GM18502 (cell line): ENCODE measurements around the gene INTS14.
"Not testable (repeated sequence)": the region's sequence is repeated elsewhere in the genome, so short reads cannot be mapped to it uniquely, and the experiment has no call there.

ENCODE experiments used
- ATAC-seq: cut with Tn5 transposase; IDR thresholded peaks from one replicate; pipeline ENCODE4 v1.9.1; 2021; ENCODE audit warnings: mild to moderate bottlenecking; ENCODE audit not compliant: unreplicated experiment, poor library complexity

Gene INTS14

DNA sequence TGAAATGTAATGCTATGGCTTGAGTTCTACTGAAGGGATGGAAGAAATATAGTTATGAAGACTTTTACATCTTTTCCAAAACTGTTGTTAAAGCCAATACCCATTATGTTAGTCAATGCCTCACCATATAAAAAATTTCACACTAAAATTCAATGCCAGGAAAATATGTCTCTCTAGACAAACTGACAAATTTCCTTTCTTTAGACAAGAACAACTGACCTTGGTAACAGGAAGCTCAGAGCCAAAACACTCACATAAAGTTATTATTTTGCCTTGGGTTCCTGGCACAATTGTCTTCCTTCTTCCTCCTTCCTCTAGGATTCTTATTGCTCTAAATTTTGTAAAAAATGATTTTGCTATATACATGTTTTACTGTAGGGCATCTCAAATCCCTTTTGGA lies 26.7 kb downstream of the INTS14 start:
- no peak for ATAC-seq

DNA sequence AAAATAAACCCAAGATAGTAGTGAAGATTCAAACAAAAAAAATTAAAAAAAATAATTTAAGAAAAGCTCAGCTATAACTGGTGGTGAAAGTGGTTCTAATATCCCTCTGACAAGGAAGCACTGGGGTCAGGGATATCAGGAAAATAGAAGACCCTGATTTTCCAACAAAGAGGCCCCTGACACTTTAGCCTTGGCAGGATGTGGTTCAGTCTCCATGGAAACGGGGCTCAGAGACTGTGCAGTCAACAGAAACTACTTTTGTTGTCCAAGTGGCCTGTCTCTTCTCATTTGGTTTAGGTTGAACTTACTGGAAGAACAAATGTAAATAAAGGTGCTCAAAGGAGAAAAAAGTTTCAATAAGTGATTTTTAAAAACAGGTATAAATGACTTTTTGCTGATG lies 27.2 kb downstream of the INTS14 start:
- no peak for ATAC-seq

DNA sequence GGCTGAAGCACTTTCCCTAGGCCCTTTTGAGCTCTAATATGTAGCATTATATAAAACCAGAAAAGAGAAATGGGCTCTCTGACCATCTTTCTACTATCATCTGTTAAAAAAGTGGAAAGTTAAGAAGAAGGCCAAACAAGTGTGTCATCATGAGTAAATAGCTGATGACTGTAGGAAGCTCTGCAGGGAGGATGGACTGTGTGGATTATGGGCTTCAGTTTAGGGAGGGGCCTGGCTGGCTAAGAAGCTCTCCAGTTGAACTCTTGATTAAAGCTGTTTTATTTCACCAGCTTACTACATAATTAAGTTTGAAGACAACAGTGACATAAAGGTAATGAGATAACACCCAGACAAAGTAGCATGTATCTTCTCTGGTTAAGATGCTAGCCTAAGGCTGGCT lies 30.6 kb downstream of the INTS14 start:
- no peak for ATAC-seq

DNA sequence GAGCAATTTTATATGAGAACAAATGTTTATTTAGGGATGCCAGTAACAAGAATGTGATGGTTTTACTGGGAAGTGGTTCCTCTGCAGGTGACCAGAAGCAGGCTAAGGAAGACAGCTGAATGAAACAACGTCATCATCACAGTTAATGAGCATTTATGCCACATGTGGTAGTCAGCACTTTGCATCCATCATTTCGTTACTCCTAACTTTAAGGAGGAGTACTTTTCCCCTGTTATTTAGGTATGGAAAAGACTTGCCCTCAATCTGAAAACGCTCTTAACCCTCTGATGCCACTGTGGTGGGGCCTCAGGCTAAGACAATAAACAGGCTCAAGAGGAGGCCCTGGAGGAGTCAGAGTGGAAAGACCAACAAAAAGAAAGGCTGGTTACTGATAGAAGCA lies 31.2 kb downstream of the INTS14 start:
- no peak for ATAC-seq

DNA sequence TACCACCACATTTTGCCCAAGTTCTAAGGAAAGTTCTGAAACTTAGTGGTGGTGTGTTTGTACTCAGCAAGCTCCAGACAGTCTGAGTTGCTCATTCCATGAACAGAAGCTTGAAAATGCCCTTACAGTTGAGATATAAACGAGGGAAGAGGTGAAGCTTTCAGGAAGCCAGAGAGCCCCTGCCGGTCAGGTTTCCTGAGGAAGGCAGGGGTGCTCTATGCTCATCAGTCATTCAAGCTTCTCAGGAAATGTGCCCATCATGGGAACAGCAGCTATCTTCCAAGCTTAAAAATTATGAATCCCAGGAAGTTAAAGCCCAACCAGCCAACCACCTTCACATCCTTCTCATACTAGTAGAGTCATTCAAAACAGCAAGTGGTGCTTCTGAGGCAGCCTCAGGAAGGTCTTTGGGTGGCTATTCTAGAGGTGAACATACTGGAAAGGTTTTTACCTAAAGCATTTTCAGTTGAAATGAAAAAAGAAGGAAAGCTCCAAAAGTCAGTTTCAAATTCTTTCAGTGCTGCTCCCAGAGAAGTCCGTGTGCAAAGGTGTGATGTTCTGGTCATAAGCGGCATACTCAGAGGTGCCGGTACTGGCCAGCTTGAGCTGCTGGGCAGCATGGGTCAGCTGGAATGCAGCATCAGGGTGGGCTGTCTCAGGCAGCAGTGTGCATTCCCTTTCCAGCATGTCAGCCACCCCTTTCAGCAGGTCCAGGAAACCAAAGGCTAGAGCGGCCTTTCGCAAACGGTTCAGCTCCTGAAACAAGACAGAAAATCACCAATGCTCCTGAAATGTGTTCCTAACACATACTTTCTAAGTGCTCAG lies 31.8 kb downstream of the INTS14 start:
- no peak for ATAC-seq

DNA sequence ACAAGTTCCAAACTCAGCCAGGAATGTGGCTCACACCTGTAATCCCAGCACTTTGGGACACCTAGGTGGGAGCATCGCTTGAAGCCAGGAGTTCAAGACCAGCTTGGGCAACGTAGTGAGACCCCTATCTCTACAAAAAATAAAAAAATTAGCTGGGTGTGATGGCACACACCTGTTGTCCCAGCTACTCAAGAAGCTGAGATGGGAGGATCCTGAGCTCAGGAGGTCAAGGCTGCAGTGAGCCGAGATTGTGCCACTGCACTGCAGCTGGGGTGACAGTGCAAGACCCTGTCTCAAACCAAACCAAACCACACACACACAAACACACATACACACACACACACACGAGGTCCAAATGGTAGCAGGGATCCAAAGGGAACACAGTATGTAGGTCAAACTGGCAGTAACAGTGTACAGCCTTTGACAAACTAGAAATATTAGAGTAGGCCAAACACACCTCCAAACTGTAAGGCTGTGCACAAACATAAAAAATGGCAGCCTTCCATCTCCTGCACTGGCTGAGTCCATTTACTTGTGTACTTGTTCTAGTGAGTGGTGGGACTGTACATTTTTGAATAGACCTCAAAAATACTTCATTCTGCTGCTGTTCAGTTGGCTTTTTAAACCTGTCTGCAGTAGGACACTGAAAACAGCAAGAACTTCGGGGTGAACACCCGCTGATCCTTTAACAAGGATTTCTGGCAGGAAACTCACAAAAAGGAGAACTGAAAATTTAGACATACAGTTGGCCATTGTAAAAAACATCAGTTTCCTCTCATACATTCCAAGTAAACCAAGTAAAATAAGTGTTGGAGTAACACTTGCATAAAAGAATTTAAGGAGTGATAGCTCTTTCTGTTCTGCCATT lies 33.6 kb downstream of the INTS14 start:
- ATAC-seq, result no peak

DNA sequence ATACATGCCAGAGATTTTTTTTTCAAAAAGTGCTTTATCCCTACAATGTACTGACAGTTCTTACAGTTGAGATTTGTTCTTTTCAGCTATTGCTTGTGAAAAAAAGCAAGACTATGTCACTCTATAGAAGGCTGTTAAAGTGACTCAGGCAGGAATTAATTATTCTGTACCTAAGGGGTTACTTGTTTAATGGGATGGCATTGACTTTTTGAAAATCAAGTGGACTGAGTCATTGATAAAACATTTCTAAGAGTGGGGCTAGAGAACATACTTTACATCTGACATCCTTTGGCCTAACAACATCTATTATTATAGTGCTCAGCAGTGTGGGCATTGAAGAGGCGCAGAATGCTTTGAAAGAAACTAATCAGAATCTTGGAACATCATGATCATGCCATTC lies 34.3 kb downstream of the INTS14 start:
- ATAC-seq, result no peak

DNA sequence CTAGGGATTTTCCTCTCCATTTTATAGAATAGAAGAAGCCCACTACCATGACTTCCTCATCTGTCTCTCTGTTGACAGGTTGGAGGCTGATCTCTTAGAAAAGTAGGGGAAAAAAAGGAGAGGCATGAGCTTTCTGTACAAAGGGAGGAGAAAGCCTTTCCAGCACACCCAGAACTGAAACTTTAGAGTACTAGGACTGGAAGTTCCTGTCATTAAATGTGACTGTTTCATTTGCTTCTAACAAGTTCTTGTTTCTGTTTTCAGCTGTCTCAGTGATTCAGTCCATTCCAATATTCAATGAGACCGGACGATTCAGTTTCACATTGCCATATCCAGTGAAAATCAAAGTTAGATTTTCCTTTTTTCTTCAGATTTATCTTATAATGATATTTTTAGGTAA lies 39.0 kb downstream of the INTS14 start:
- no peak for ATAC-seq

DNA sequence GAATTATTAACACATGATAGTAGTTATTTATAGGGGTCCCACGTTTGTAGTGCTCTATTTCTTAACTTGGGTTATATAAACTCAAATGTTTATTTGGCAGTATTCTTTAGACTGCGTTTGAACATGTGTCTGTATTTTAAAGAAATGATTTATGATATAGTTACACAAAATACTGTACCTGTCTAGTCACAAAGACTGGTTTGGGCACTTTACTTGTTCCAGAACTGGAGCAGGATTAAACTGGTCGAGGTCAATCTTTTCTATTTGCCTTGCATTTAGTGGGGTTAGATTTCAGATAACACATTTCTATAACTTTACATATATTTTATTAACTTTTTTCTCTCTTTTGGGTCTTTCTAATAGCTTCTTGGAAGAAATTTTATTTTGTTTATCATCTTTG lies 41.2 kb downstream of the INTS14 start:
- no peak for ATAC-seq

DNA sequence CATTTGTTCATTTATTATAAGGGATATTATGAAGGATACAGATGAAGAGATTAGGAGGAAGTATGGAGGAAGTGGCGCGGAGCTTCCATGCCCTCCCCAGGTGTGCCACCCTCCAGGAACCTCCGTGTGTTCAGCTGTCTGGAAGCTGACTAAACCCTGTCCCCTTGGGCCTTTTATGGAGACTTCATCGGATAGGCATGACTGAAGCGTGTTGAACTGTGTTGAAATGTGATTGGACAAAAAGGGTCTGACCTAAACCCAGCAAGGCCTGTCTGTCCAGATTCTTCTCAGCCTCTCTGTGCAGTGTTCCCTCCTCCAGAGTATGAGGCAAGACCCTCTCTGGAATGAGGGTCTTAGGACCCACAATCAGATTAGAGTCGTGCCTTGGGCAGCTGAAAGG lies 49.0 kb downstream of the INTS14 start:
- ATAC-seq, result no peak

DNA sequence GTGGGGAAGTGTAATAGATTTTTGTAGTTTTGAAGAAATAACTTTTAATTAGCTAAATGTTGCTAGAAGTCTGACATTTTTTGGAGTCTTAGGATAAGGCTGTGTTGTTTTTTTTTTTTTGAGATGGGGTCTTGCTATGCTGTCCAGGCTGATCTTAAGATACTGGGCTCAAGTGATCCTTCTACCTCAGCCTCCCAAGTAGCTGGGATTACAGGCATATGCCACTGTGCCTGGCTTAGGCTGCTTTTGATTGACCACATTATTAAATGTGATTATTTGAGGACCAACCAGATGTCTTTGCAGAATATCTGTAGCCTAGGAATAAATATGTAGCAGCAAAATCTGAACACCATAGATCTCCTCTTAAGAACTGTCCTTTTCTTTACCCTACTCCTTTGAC lies 51.0 kb downstream of the INTS14 start:
- no peak for ATAC-seq

DNA sequence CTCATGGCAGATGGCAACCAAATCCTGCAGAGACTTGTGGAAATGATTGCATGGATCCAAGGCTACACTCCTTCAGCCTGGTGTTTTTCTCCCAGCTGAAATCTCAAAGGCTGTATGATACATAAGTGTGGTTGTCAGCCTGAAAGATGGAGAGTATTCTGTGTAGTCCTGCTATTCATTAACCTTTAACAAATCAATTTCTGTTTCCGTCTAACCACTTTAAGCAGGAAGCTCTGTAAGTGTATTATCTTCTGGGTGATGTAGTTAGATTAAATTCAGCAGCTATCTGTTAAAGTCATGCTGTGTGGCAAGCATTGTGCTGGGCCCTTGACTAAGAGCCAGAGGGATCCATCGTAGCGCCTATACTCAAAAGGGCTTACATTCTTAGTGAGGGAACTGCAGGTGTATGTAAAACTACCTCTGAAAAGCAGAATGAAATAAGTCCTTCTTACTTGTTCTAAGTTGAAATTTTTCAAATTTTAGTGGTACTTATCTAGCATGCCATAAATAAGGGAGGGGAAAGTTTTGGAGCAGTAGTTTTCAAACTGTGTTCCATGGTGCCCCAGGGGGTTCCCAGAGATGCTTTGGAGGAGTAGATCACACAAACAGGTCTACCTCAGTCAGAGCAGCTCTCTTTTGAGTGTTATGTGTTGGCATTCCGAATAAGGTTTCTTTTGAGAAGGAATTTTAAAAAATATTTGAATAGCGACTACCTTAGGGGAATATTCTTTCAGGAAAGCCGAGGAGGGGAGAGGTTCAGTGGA lies 51.8 kb downstream of the INTS14 start:
- no peak for ATAC-seq

DNA sequence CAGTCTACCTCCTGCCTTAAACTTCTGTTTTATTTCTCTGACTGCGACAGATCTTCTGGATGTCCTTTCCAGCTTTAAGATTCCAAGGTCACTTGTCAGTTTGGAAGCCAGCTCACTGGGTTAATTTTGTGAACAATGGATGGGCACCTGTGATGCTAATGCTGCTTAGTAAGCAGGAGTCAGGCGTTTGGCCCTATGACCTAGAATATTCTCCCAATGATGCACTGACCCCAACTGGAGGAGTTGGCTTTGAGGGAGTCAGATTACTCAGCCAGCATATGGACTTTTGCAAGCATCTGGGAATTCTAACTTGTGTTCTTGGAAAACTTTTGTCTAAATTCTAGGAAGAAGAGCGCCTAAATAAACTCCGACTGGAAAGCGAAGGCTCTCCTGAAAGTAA lies 52.6 kb downstream of the INTS14 start:
- no peak for ATAC-seq

DNA sequence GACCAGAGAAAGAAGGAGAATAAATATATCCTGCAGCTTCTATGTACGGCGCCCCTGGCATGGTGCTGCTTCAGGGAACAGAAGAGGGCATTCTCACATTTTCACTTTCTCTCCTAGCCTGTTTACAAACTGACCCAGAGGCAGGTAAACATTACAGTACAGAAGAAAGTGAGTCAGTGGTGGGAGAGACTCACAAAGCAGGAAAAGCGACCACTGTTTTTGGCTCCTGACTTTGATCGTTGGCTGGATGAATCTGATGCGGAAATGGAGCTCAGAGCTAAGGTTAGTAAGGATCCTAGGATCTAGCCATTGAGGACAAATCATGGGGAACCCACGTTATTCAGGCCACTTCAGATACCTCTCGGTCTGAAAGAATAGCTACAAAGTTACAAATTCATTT lies 54.3 kb downstream of the INTS14 start:
- ATAC-seq, result no peak

DNA sequence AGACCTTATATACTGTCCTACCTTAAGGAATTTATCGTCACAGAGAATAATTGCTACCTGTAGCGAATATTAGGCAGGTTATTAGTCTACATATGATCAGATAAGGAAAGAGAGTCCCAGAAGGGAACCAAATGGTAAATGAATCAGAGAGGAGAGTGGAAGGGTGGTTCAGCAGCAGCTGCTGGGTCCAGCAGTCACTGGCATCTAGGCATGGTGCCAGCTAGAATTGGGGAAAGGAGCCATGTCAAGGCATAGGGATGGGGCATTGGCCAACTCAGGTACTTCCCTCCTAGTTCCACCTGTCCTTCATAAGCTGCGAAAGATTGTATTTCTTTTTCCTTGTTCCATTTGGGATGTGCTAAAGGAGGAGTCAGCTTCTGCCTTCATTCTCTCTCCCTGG lies 57.2 kb downstream of the INTS14 start:
- no peak for ATAC-seq

DNA sequence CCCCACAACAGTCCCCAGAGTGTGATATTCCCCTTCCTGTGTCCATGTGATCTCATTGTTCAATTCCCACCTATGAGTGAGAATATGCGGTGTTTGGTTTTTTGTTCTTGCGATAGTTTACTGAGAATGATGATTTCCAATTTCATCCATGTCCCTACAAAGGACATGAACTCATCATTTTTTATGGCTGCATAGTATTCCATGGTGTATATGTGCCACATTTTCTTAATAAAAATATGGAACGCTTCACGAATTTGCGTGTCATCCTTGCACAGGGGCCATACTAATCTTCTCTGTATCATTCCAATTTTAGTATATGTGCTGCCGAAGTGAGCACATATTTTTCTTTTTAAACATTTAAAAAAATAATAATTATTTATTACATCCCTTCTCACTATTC lies 58.1 kb downstream of the INTS14 start:
- not testable (repeated sequence) for ATAC-seq

DNA sequence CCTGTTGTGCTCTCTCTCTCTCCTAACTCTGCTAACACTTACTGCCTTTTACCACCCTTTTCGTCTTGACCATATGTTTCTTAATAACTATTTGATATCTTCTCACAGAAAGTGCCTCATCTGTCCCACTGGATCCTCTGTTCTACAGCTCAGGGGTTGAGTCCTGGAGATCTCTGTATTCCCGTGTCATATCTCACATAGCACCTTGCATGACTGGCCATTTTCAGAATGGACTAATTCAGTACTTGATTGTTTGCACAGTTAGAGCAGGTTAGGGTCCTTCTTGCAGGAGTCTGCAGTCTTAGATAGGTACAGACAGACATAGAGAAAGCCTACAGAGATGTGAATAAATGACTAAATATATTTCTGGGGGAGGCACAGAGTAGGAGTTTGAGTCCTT lies 59.7 kb downstream of the INTS14 start:
- no peak for ATAC-seq

DNA sequence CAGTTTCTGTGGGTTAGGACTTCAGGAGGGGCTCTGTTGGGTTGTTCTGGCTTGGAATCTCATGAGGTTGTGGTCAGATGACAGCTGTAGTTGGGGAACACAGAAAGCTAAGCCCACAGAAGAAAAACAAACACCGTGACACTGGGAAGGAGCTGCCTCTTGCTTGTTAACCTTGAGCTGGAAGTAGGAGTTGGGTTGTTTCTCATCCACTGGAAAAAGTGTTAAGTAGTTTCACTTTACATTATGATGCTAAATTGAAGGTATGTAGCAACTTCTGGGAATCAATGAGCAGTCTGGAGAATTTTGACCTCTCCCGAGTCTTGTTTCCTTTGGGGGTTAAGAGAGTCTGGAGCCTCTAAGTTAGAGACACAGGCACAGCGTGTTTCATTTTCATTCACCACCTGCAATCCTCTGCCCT lies 60.2 kb downstream of the INTS14 start:
- ATAC-seq, result no peak

DNA sequence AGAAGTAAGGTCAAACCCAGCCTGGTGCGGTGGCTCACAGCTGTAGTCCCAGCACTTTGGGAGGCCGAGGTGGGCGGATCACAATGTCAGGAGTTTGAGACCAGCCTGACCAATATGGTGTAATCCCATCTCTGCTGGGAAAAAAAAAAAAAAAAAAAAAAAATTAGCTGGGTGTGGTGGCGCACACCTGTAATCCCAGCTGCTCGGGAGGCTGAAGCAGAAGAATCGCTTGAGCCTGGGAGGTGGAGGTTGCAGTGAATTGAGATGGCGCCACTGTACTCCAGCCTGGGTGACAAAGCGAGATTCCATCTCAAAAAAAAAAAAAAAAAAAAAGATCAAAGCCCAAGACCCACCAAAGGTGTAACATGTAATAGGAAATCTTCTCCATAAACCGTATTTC lies 61.6 kb downstream of the INTS14 start:
- not testable (repeated sequence) for ATAC-seq

DNA sequence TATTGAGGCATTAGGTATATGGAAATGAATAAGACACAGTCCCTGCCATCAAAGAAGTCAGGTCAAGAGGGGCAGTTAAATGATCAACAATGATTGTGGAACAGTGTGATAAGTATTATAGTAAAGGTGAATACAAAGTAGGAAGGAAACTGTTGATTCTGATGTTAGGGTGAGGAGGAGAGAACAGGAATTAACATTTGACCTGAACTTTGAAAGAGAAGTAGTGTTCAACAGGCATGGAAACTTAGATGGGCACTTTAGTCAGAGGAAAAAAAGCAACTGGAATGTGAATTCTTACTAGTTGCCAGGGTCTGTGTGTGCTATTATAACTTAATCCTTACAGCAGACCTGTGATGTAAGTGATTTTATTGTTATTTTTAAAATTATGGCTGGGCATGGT lies 63.1 kb downstream of the INTS14 start:
- ATAC-seq, result no peak

DNA sequence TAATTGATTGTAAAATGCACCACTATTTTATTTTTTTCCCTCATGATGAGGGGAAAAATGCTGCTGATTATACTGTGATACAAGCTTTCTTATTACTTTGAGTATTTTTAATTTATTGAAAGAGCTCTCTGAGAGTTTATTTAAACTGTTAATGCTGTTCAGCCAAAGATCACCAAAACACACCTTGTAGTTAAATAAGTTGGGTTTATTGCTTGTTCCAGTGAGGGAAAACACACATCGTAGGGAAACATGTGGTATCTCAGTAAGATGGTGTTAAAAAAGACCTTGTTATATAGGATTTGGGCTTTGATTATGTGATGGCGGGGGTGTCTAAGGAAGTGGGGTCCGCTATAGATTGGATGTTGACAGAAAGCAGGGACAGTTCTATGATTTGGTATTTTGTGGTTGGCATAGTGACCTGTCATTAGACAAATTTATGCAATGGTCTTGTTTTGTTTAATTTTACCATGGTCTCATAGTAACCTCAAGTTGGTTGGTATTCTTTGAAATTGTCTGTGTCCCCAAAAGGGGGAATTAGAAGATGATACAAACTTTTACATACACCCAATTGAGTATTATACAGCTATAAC lies 69.6 kb downstream of the INTS14 start:
- ATAC-seq, result no peak
